ENCODE data around the gene C19orf38.
A peak's percentile ranks its signal among the peaks of the same experiment; 100 is the strongest.
"Not testable (repeated sequence)": the region's sequence is repeated elsewhere in the genome, so short reads cannot be mapped to it uniquely, and the experiment has no call there.

The C19orf38 gene

DNA sequence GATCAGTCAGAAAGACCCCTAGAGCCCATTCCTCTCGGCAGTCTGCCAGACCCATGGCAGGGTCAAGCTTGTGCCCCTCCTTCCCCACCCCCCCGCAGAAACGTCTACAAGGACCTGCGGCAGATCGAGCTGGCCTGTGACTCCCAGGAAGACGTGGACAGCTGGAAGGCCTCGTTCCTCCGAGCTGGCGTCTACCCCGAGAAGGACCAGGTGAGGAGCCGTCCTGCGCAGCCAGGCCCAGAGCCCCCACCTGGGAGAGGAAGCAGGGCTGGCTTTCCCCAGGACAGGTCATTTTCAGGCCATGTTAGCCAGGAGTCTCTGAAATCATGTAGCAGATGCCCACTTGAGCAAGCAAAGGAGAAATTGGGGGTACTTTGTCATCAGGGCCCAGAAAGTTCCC, 24.5 kb upstream of the C19orf38 start:
- no peak for DNase-seq (ENCODE audit: low read depth)

DNA sequence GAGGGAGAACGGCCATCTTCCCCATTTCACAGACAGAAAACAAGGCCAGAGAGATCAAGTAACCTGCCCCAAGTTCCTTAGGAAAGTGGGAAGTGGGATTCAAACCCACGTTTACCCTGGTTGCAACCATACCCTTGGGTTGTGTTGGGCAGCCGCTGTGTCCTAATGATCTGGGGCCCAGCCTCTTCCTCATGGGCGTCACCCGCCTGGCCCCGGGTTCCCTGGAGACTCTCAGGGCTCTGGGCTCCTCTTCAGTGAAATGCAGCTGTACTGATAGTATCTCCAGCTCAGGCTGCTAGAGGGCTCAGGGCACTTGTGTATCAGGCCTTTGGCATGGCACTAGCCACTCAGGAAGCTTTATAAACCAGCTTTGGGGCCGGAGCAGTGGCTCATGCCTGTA, 22.0 kb upstream of the C19orf38 start:
- no peak for DNase-seq (ENCODE audit: low read depth)

DNA sequence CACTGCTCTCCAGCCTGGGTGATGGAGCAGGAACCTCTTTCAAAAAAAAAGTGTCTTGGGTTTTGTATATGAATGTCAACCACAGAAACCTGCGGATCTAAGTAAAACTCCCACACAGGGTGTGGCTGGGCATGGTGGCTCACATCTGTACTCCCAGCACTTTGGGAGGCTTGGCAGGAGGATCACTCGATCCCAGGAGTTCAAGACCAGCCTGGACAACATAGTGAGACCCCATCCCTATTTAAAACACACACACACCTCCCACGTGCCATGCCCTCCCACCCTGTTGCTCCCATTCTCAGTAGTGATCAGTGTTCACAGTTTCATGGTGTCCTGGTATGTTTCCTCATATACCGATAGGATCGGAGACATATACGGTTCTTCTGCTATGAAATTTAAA, 21.4 kb upstream of the C19orf38 start:
- DNase-seq (ENCODE audit: low read depth): no peak

DNA sequence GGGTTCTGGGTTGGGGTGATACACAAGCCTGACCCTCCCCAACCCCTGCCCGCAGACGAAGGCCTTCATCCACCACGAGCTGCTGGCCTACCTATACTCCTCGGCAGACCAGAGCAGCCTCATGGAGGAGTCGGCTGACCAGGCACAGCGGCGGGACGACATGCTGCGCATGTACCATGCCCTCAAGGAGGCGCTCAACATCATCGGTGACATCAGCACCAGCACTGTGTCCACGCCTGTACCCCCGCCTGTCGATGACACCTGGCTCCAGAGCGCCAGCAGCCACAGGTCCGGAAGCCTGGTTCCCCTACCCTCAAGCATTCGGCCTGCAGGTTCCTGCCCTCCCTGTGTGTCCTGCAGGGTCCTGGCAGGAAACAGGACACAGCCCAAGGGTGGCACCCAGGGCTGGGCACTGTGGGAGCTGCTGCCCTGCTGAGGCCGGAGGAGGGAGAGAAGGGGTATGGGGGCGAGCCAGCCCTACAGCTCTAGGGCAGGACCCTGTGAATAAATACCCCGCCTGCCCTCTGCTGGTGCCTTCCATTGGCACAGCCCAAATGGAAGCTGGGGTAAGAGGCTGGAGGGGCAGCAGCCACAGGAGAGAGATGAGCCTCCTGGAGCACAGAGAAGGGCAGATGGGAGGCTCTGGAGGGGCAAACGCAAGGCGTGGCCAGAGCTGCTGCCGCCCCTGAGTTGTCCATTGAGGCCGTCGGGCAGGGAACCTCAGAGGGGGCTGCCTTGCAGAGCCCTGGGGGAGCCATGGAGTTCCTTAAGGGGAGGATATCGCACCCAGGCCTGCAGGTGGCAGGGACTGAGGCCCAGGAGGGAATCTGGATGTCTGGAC, 19.0 kb upstream of the C19orf38 start:
- no peak for DNase-seq (ENCODE audit: low read depth)

DNA sequence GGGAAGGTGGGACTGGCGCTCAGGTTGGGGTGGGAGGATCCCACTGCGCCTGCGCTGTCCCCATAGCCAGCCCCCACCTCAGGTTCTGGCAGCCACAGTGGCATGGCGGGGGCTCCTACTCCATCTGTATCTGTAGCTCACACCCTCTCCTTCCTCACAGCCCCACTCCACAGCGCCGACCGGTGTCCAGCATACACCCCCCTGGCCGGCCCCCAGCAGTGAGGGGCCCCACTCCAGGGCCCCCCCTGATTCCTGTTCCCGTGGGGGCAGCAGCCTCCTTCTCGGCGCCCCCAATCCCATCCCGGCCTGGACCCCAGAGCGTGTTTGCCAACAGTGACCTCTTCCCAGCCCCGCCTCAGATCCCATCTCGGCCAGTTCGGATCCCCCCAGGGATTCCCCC, 18.2 kb upstream of the C19orf38 start:
- no peak for DNase-seq (ENCODE audit: low read depth)

DNA sequence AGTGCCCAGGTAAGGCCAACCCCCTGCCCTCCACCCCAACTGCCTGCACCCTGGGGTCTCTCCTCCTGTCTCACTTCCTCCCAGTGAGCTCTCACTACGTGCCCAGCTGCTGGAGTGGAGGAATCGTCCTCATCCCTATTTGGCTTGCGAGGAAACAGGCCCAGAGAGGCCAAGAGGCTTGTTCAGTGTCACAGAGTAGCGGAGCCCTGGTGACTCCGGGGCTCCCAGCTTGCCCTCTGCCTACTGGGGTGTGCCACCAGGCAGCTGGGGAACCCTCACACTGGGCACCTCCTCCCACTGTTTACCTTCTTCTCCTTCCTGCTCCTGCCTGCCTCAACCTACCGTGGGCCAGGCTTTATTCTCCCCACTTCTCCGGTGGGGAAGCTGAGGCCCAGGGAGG, 17.8 kb upstream of the C19orf38 start:
- DNase-seq (ENCODE audit: low read depth): no peak

DNA sequence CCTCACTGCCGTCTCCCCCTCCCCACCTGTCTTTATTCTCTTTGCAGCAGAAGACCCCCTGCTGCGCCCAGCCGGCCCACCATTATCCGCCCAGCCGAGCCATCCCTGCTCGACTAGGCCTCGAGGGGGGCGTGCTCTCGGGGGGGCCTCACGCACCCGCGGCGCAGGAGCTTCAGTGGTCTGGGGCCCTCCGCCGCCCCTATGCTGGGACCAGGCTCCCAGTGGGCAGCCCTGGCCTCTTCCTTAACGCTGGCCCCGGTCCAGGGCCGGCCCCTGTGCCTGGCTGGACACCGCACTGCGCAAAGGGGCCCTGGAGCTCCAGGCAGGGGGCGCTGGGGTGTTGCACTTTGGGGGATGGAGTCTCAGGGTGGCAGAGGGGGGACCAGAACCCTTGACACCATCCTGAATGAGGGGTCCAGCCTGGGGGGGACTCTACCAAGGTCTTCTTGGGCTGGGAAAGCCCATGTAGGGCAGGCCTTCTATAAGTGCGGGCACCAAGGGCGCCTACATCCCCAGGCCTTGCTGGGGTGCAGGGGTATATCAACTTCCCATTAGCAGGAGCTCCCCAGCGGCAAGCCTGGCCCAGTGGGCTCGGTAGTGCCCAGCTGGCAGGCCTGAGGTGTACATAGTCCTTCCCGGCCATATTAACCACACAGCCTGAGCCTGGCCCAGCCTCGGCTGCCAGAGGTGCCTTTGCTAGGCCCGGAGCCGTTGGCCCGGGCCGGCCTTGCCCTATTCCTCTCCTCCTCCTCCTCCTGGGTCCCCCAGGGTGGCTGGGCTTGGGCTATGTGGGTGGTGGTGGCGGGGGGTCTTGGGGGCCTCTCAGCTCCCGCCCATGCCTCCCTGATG, 17.1 kb upstream of the C19orf38 start:
- no peak for DNase-seq (ENCODE audit: low read depth)

DNA sequence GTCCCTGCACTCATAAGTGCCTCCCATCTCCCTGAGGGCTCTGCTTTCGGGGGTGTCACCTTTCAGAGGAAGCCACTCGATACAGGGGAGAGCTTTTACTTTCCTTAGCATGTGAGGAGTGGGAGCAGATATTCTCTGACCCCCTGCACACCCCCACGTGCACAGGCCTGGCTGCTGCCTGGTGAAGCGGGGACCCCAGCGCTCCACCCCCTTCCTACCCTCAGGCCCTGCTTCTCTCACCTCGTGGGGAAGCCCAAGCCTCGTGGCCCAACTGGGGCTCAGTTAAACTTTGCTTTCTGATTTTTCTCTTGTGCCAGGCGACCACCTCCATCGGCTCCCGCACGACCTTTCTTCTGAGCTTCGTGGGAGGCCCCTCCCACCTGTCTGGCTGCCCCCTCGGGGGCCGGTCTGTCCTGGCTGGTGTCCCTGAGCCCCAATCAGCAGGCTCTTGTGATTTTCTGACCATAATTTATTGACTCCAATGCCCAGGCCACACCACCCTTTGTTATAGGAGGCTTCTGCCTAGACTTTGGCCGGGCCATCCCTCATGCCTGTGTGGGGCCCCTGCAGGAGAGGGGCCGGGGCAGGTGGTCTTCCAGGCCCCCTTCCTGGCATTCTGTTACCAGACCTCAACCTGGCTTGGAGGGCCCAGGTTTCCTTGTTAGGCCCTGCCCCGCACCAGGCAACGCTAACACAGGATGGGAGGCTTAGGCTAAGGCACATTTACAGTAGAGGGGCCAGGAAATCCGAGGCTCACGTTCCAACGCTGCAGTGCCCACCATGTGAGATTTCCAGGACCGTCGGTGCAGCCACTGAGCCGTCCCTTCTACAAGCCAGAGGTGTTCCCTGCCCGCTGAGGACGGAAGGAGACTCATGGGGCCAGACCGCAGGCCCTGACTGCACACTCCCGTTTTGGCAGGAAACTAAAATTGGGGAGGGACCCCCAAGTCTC, 16.0 kb upstream of the C19orf38 start:
- no peak for DNase-seq (ENCODE audit: low read depth)

DNA sequence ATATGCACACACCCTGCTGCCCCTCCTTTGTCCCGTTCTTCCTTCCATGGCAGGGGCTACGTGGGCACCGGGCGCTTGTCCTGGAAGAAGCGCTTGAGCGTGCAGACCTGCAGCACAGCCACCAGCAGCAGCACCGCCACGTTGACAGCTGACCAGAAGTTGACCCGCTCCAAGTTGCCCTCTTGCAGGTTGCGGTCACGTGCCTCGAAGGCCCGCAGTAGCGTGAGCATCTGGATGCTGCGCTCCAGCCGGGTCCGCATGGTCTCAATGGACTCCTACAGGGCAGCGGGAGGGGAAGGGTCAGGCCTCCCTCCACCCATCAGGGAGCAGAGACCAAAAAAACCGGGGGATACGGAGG, 15.3 kb upstream of the C19orf38 start:
- no peak for DNase-seq (ENCODE audit: low read depth)

DNA sequence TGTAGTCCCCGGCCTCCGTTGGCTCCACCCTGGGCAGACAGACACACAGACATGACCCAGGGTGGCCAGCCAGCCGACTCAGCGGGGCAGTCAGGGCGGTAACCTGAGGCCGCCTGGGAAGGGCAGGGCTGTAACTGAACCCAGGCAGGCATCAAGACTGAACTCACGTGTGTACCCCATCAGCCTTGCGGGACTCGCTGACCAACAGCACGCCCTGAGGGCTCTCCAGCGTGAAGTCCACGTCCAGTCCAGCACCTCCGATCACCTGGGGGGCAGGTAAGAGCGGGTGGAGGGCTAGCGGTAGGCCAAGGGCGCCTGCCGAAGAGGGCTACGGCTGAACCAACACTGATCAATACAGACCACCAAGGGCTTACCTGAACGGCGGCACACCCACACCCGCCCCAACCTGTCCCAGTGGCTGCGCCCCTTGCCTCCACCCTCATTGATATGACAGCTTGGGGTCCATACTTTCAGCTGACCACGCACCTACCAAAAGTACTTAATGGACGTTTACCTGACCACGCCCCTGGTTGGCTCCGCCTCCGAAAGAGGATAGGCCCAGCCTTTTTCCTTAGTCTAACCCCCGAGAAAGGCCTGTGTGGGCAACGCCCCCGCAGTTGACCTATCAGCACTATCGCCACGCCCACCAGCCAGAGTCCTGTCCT, 13.0 kb upstream of the C19orf38 start:
- DNase-seq (ENCODE audit: low read depth): no peak

DNA sequence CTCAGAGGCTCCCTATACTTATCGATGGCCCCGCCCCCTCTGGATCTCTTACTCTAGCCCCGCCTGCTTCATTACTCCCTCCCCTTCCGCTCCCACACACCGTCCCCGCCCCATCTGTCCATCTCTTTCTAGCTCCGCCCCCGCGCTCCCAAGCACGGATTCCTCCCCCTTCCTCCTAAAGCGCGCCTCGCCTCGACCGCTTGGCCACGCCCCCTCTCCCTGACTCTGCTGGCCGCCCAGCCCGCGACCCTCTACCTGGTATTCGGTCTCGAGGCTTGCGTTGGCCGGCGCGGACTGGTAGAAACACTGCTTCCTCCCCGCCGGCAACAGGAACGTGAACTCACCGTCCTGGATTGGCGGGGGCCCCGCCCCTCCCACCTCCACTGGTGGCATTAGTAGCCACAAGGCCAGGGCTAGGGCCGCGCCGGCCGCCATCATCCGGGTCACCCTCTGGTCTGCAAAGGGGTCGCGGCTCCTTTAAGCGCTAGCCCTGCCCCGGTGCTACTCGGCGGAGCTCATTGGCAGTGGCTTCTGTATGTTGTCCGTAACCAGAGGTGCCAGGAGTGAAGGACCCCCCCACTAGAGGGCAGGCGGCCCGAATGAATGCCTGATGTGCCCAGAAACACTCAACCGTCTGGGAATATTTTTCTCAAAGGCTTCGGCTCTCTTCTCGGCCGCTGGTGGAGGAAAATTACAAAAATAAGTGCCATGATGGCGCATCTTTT, 12.3 kb upstream of the C19orf38 start, which contains the start of gene TMED1:
Gene TMED1, minus strand, starts transcription at position 459 of the 725 bp plus-strand sequence. Its CDS starts 21 bp downstream, at position 438.
- peak; percentile 94 for DNase-seq (ENCODE audit: low read depth)

DNA sequence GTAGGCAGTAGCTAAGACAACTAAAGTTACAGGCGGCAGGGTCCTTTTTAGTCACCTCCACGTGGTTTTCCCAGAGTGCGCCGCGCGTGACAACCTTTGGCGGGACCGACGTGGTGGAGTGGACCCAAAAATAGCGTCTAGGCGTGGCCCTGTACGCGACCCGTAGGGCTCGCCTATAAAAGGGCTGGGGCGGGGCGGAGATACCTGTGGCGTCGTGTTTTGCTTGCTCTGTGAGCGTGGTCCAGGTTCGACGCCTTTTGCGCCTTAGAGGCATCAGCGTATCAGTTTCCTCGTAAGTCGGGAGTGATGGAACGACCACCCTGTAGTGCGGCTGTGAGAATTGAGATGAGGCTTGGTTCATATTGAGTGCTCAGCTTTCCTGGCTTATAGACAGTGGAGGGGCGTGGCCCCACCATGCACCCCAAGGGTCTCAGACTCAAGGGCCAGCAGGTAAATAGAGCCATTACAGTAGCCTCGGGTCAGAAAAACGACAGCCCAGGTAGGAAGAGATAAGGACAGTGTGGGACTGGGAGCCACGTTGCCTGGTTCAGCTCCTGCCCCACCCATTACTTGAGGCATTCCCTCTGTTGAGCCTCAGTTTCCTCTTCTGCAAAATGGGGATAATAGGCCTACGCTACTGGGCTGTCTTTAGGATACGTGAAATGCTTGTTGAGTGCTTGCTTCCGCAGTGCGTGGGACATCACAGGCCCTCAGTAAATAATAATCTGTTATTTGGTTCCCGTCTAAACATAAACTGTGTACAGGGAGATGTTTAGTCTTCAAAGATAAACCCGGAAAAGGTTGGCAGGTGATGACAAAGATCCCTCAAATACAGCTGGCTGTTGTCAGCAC, 11.5 kb upstream of the C19orf38 start:
- DNase-seq (ENCODE audit: low read depth): peak; percentile 64

DNA sequence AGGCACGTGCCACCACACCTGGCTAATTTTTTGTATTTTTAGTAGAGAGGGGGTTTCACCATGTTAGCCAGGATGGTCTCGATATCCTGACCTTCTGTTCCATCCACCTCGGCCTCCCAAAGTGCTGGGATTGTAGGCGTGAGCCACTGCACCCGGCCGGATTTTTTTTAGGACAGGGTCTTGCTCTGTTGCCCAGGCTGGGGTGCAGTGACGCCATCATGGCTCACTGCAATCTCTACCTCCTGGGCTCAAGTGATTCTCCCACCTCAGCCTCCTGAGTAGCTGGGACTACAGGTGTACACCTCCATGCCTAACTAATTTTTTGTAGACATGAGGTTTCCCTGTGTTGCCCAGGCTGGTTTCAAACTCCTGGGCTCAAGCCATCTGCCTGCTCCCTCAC, 10.6 kb upstream of the C19orf38 start:
- not testable (repeated sequence) for DNase-seq (ENCODE audit: low read depth)

DNA sequence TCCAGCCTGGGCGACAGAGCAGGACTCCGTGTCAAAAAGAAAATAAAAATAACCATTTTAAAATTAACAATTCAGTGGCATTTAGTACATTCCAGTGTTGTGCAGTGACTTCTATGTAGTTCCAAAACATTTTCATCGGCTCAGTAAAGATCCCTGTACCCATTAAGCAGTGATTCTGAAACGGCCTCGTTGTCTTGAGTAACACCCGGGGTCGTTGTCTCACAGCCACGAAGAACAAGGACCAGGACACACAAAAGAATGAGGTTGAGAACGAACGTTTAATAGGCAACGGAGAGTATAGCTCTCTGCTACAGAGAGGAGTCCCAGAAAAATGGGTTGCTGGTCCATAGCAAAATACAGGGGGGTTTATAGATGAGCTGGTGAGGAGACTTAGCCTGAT, 9.8 kb upstream of the C19orf38 start:
- DNase-seq (ENCODE audit: low read depth): no peak

DNA sequence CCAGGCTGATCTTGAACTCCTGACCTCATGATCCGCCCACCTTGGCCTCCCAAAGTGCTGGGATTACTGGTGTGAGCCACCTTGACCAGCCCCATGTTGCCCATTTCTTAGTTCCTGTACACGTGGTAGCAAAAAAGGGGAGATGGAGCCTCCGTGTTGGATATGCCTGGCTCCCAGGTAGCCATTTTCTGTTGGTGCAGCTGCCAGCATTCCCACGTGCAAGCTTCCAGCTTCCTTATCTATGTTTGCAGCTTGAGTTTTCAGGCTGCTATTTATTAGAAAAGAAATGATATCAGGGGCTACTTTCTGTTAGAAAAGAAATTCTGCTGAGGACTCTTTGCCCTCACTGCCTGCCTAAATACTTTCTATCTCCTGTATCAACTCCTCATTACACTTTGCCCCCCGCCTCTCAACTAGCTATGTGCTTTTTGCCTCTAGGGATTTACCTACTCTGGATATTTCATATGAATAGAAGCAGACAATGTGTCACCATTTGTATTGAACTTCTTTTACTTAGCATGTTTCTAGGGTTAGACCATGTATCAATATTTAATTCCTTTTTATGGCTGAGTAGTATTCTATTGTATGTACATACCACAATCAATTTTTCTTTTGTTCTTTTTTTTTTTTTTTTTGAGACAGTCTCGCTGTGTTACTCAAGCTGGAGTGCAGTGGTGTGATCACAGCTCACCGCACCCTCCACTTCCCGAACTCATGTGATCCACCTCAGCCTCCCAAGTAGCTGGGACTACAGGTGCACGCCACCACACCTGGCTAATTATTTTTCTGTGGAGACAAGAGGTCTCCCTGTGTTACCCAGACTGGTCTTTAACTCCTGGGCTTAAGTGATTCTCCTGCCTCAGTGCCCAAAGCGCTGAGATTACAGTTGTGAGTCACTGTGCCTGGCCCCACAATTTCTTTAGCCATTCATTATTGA, 8.8 kb upstream of the C19orf38 start:
- no peak for DNase-seq (ENCODE audit: low read depth)

DNA sequence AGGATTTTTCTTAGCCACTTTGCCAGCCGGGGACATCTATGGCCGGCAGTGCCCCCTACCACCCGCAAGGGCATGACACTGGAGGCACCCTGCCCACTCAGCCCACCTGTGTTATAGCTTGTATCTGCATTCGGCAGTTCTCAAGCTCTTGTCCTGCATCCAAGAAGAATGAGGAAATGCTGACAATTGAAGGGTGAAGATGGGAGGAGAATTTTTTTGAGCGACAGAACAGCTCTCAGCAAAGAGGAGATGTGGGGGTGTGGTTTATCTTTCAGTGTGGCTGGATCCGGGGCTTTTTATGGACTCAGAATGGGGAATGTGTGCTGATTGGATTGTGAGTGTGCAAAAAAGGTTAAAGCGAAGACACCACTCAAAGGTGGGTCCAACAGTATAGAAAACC, 5.4 kb upstream of the C19orf38 start:
- DNase-seq (ENCODE audit: low read depth): no peak

DNA sequence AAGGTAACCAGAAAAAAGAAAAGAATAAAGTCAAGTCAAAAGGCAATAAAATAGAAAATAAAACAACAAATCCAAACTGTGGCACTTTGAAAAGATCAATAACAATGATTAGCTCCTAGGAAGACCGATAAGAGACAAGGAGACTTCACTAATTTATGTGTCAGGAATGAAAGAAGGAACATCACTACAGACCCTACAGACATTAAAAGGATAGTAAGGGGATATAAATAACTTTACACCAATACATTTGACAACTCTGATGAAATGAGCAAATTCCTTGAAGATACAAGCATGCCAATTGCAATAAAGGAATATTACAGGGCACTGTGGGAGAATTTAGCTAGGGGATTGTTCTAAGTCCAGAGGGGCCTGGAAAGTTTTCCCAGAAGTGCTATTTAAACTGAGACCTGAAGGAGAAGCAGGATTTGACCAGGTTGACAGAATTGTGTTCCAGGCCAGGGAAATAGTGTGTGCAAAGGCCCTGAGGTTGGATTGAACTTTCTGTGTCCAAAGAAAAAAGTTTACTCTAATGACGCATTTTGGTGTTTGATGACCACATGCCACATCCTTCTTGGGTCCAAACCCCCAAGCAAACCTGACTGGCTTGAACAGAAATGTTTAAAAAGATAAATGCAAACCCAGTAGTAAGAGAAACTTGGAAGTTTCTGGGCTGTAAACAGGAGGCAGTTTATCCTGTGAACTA, 1.6 kb upstream of the C19orf38 start:
- no peak for DNase-seq (ENCODE audit: low read depth)

DNA sequence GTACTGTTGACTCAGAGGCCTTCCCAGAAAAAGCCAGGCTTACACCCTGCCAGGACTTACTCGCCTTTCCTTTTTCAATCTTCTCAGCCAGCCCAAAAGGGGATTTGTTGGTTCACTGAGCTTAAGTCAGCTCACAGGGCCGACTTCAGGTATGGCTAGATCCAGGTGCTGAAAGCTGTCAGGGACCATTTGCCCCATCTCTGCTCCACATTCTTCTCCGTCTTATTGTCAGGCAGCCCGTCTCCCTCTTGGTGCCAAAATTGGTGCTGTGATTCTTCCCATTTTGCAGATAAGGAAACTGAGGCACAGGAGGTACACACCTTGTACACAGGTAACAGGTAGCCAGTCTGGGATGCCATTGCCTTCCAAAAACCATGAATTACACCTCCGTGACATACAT, 2.4 kb downstream of the C19orf38 start:
- no peak for DNase-seq (ENCODE audit: low read depth)

Data from stimulated activated CD8-positive, alpha-beta memory T cell treated with anti-CD3 and anti-CD28 coated beads, Interleukin-7, amount 100 ng/mL, for 24 hours (primary cell).